ENCODE results near the gene TEPSIN. TPM values are rescaled to one million over a fixed set of nuclear protein-coding genes. Genes with fewer than 3 reads are reported as not detected.

The TEPSIN gene
- total and polyA plus RNA-seq, 2 of the 8 experiments (the other 6 are each of a cell fraction or from before 2014, with no cell fraction given): 22.9 to 28.0 TPM

DNA sequence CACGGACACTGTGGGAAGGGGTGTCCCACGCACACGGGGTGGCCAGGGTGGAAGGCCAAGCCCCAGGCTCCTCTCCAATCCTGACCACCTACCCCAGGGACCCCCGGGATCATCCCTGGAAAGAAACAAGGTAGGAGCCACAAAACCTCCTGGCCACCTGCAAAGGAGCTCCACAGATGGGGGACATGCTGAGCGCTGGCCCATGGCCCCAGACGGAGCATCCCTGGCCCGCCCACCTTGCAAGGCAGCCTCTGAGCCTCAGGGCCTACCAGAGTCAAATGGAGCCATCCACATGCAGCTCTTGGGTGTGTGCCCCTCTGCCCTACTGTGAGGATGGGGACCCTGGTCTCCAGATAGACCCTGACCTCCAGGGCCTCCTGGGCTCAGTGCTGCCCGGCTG lies 40.0 kb upstream of the TEPSIN start:
- H3K27ac ChIP-seq (ENCODE audit: low read depth, low read length): no peak overlapping the region
- no peak overlapping the region for H3K4me2 ChIP-seq (ENCODE audit: insufficient read depth in 1 of 2, low read depth in 2 of 2, low read length in 2 of 2)
- 92% methylated on average over 8 of the region's 8 CpGs; no CpG with 5 or more reads in 1 of the 2 experiments for WGBS, 2 experiments (ENCODE audit: extremely low coverage in 1 of 2, insufficient coverage in 1 of 2, insufficient read length in 1 of 2, insufficient replicate concordance in 2 of 2, low coverage in 1 of 2, low lambda C conversion rate in 2 of 2, missing lambda C conversion rate in 1 of 2)
- no peak overlapping the region for H2BK120ac ChIP-seq (replicated peaks; ENCODE audit: low read depth, low read length)
- H2AK5ac ChIP-seq (ENCODE audit: low read depth, low read length): no peak overlapping the region
- H3K4me1 ChIP-seq (replicated peaks in 1 of 4; ENCODE audit: control insufficient read depth in 3 of 4, insufficient read depth in 4 of 4, low read length in 3 of 4): peaks cover 0 to 4% (median 0%) of the 10 kb centered on the region in 4 experiments; a peak in 1 of 7 replicates
- no peak overlapping the region for H4K5ac ChIP-seq (ENCODE audit: insufficient read length, low read depth, low read length)
- no peak overlapping the region for H2BK12ac ChIP-seq (ENCODE audit: low read depth, low read length)
- no peak overlapping the region for H3K4me3 ChIP-seq (ENCODE audit: extremely low read depth in 1 of 4, insufficient read depth in 2 of 4, low read depth in 3 of 4, low read length in 4 of 4)
- H2BK20ac ChIP-seq (ENCODE audit: low read length): no peak overlapping the region
- H3K9ac ChIP-seq (replicated peaks in 1 of 4; ENCODE audit: extremely low read depth in 1 of 4, low read depth in 3 of 4, low read length in 3 of 4): no peak overlapping the region
- no peak overlapping the region for H2BK5ac ChIP-seq (ENCODE audit: low read depth, low read length)
- DNase-seq (ENCODE audit: low read depth in 1 of 2, low spot score in 2 of 2) (no peak), FAIRE-seq (no peak)
- no peak overlapping the region for H2BK15ac ChIP-seq (ENCODE audit: low read length)
- H3K36me3 ChIP-seq (ENCODE audit: control insufficient read depth in 2 of 4, insufficient read depth in 4 of 4, low read length in 3 of 4): peaks cover 2 to 12% (median 6%) of the 10 kb centered on the region in 4 experiments; a peak in 4 of 8 replicates
- H3K23ac ChIP-seq (ENCODE audit: insufficient read length): no peak overlapping the region
- ChIA-PET CTCF (ENCODE audit: partially characterized antibody) (interaction anchor here (0.6 to 3.5 kb wide), 6 partner anchors 13 to 34 kb away, joined by 3 to 15 read pairs (median 4); no protein-coding TSS in a partner anchor), POLR2A (ENCODE audit: partially characterized antibody) (interaction anchor here (1.1 to 1.7 kb wide), 2 partner anchors 230 to 234 kb away, joined by 3 to 4 read pairs; partner anchors contain the start of gene ACTG1)
- H3K23me2 ChIP-seq (ENCODE audit: low read depth, low read length): no peaks in the 10 kb centered on the region
- H3K27me3 ChIP-seq (replicated peaks in 1 of 4; ENCODE audit: control insufficient read depth in 3 of 4, extremely low read depth in 1 of 4, insufficient read depth in 3 of 4, low read length in 3 of 4): no peaks in the 10 kb centered on the region
- no peak overlapping the region for H4K8ac ChIP-seq (ENCODE audit: extremely low read depth, insufficient read depth, low read length)
- no peak overlapping the region for H3K4ac ChIP-seq (replicated peaks; ENCODE audit: insufficient read length, low read depth, low read length)
- no peaks in the 10 kb centered on the region for H3K79me2 ChIP-seq (ENCODE audit: control insufficient read depth in 1 of 2, insufficient read depth in 2 of 2, low read length in 2 of 2)
- H3K14ac ChIP-seq (ENCODE audit: insufficient read length): no peak overlapping the region
- no peak overlapping the region for H4K91ac ChIP-seq (replicated peaks; ENCODE audit: insufficient read length, low read length)
- TF ChIP-seq EP300 (IDR thresholded peaks at IDR 0.05; ENCODE audit: borderline replicate concordance in 1 of 2, low read depth in 2 of 2, low read length in 2 of 2) (no peak), TAF1 (IDR thresholded peaks at IDR 0.05; ENCODE audit: low read depth, low read length) (no peak), CEBPB (IDR thresholded peaks at IDR 0.05; ENCODE audit: low read depth, low read length) (no peak), SAP30 (IDR thresholded peaks at IDR 0.05; ENCODE audit: insufficient read depth, insufficient replicate concordance, low read length) (no peak), TBP (IDR thresholded peaks at IDR 0.05; ENCODE audit: low read depth, low read length) (no peak), CBX5 (IDR thresholded peaks at IDR 0.05; ENCODE audit: low read depth, low read length) (no peak), SIN3A (conservative IDR thresholded peaks at IDR 0.05 in 1 of 2, IDR thresholded peaks at IDR 0.05 in 1 of 2; ENCODE audit: low read depth in 1 of 2, low read length in 2 of 2) (no peak), SRF (IDR thresholded peaks at IDR 0.05; ENCODE audit: low read depth, low read length) (no peak), KDM1A (IDR thresholded peaks at IDR 0.05; ENCODE audit: borderline replicate concordance, low read length) (no peak)
- no peak overlapping the region for H2AFZ ChIP-seq (ENCODE audit: low read length)
- no peak overlapping the region for H3K56ac ChIP-seq (replicated peaks; ENCODE audit: insufficient read length, low read depth, low read length)
- H4K20me1 ChIP-seq (replicated peaks in 1 of 2; ENCODE audit: control insufficient read depth in 1 of 2, insufficient read depth in 2 of 2, low read length in 2 of 2): peaks cover 13 to 14% of the 10 kb centered on the region in 2 experiments
- no peak overlapping the region for H3K18ac ChIP-seq (ENCODE audit: extremely low read depth, low read length)
- no peaks in the 10 kb centered on the region for H3K9me3 ChIP-seq (ENCODE audit: insufficient read depth in 2 of 2, low read depth in 1 of 2, low read length in 1 of 2)
- H3K79me1 ChIP-seq (ENCODE audit: low read depth, low read length): peaks cover 3% of the 10 kb centered on the region

Data from H1 (cell line).